Measurements from ENCODE around the gene NDUFB10.

Gene NDUFB10

GRCh38 chr16:1940273-1941161 is 18.8 kb upstream of the NDUFB10 start:
- H3K27ac ChIP-seq: no peak overlapping the region
- no peak for TF ChIP-seq CTCF (conservative IDR thresholded peaks at IDR 0.05)

GRCh38 chr16:1941162-1942046 is 17.9 kb upstream of the NDUFB10 start:
- TF ChIP-seq CTCF (conservative IDR thresholded peaks at IDR 0.05): no peak
- no peak overlapping the region for H3K27ac ChIP-seq

GRCh38 chr16:1942047-1942809 is 17.1 kb upstream of the NDUFB10 start:
- peak overlapping the region; percentile 65; the same call in 1 of the 2 replicates for H3K27ac ChIP-seq
- TF ChIP-seq CTCF (conservative IDR thresholded peaks at IDR 0.05): no peak

GRCh38 chr16:1942810-1943726 is 16.3 kb upstream of the NDUFB10 start, which contains the start of gene MSRB1:
TSS of gene MSRB1 (minus strand) at chr16:1943199. CDS start at chr16:1943156, 43 bp downstream.
- peak within 1 kb of the TSS; percentile 65 for H3K27ac ChIP-seq
- TF ChIP-seq CTCF (conservative IDR thresholded peaks at IDR 0.05): no peak

- no peak for TF ChIP-seq CTCF (conservative IDR thresholded peaks at IDR 0.05)
- H3K27ac ChIP-seq: no peak overlapping the region
These were observed 14.6 kb upstream of the NDUFB10 start for GRCh38 chr16:1944612-1945199.

Data from VCaP (cell line).